A549 (cell line): Measurements from ENCODE around the gene PPP3CA. TPM values are rescaled to one million over a fixed set of nuclear protein-coding genes. Genes with fewer than 3 reads are reported as not detected.

Source experiments
- ATAC-seq, 2 experiments: fragments of 200-7000 bp in 1 of 2; fragments of >200 bp in 1 of 2; cut with Nextera tagmentation in 1 of 2; cut with Tn5 transposase in 1 of 2; 3 replicates each; pipeline versions ENCODE4 v1.8.0 to v1.9.1; 2018 to 2020; ENCODE audit warnings: mild to moderate bottlenecking in 1 of 2, moderate library complexity in 1 of 2
- CTCF ChIA-PET: fragments of 300-600 bp; sonication (Branson Sonifier 250); formaldehyde crosslinking; extraction: SDS; loops from one replicate; lab custom pipeline; 2021; ENCODE audit warnings: antibody characterized with exemption, inconsistent platforms; lab: Yijun Ruan, JAX
- POLR2A ChIA-PET: fragments of 350-600 bp; formaldehyde crosslinking; extraction: SDS; loops from one replicate; lab custom pipeline; 2021; ENCODE audit warnings: antibody characterized with exemption, inconsistent platforms; lab: Yijun Ruan, JAX
- DNase-seq, 2 experiments: peaks; one replicate each; pipeline versions ENCODE4 v3.0.0 to v3.0.0-alpha.2; 2011 to 2016; ENCODE audit warnings: low read depth in 1 of 2, low spot score in 1 of 2
- FAIRE-seq: peaks from 2 replicates; lab custom pipeline; 2011; peaks lifted over from hg19 to GRCh38; lab: Jason Lieb, UNC
- H3K27ac ChIP-seq, 2 experiments: fragments of >200 bp; sonication (Bioruptor Twin); formaldehyde crosslinking; 3 replicates each; pipeline ENCODE4 v1.5.1; 2016 to 2017
- H3K4me1 ChIP-seq: fragments of >200 bp; sonication (Bioruptor Twin); formaldehyde crosslinking; 3 replicates; pipeline ENCODE4 v1.6.1; 2016
- H3K4me2 ChIP-seq: fragments of >200 bp; sonication (Bioruptor Twin); formaldehyde crosslinking; 3 replicates; pipeline ENCODE4 v1.6.1; 2016
- H3K4me3 ChIP-seq: fragments of >200 bp; sonication (Bioruptor Twin); formaldehyde crosslinking; 3 replicates; pipeline ENCODE4 v1.5.1; 2016
- H3K9me3 ChIP-seq: fragments of >200 bp; sonication (Bioruptor Twin); formaldehyde crosslinking; 3 replicates; pipeline ENCODE4 v1.6.1; 2016
- BCL3 ChIP-seq: fragments of >200 bp; sonication (Bioruptor Twin); formaldehyde crosslinking; IDR thresholded peaks from 3 replicates; pipeline ENCODE4 v1.6.1; 2016
- CBX2 ChIP-seq: fragments of 200-600 bp; sonication (generic); IDR thresholded peaks from 2 replicates; pipeline ENCODE4 v1.6.1; 2016; ENCODE audit warnings: low read depth, mild to moderate bottlenecking, borderline replicate concordance
- CEBPB ChIP-seq, 2 experiments: fragments of >200 bp in 1 of 2; sonication (Bioruptor Twin) in 1 of 2; formaldehyde crosslinking in 1 of 2; IDR thresholded peaks; 2 replicates each; pipeline ENCODE4 v1.6.1; 2012 to 2016
- CHD2 ChIP-seq: fragments of 150-350 bp; IDR thresholded peaks from 2 replicates; pipeline ENCODE4 v1.6.1; 2014; ENCODE audit warnings: low read length; ENCODE audit not compliant: partially characterized antibody
- FOSL2 ChIP-seq, 2 experiments: fragments of 450-650 bp in 1 of 2; fragments of >200 bp in 1 of 2; sonication (Bioruptor Twin) in 1 of 2; formaldehyde crosslinking; IDR thresholded peaks; 2 replicates each; pipeline versions ENCODE4 v1.5.0 to v1.6.1; 2016 to 2020; ENCODE audit warnings: mild to moderate bottlenecking in 1 of 2, moderate library complexity in 1 of 2
- FOXS1 ChIP-seq: fragments of 250-450 bp; sonication (Bioruptor Pico); IDR thresholded peaks from 2 replicates; pipeline ENCODE4 v1.5.0; 2020; ENCODE audit warnings: mild to moderate bottlenecking, moderate library complexity
- HDAC2 ChIP-seq: fragments of 200-600 bp; sonication (generic); IDR thresholded peaks from 2 replicates; pipeline ENCODE4 v1.6.1; 2016
- HEYL ChIP-seq: fragments of 250-450 bp; sonication (Bioruptor Pico); IDR thresholded peaks from 2 replicates; pipeline ENCODE4 v1.8.0; 2021; ENCODE audit warnings: mild to moderate bottlenecking, moderate library complexity
- HMGXB4 ChIP-seq: fragments of 250-450 bp; sonication (Bioruptor Pico); IDR thresholded peaks from 2 replicates; pipeline ENCODE4 v1.5.0; 2021; ENCODE audit warnings: mild to moderate bottlenecking, moderate library complexity, borderline replicate concordance
- HOXA7 ChIP-seq: fragments of 250-450 bp; sonication (Bioruptor Pico); IDR thresholded peaks from 2 replicates; pipeline ENCODE4 v1.5.0; 2020; ENCODE audit warnings: mild to moderate bottlenecking, moderate library complexity
- HOXB5 ChIP-seq: fragments of 250-450 bp; sonication (Bioruptor Pico); IDR thresholded peaks from 2 replicates; pipeline ENCODE4 v1.5.0; 2020; ENCODE audit warnings: mild to moderate bottlenecking, moderate library complexity
- MAFK ChIP-seq: fragments of 450-650 bp; IDR thresholded peaks from 2 replicates; pipeline ENCODE4 v1.6.1; 2014; ENCODE audit not compliant: partially characterized antibody
- NFE2L2 ChIP-seq: fragments of 150-350 bp; conservative IDR thresholded peaks from 2 replicates; pipeline ENCODE4 v1.6.1; 2014; ENCODE audit warnings: low read length
- PHF8 ChIP-seq: fragments of 200-600 bp; sonication (generic); IDR thresholded peaks from 2 replicates; pipeline ENCODE4 v1.6.1; 2016; ENCODE audit warnings: low read depth, mild to moderate bottlenecking, antibody characterized with exemption, moderate library complexity, borderline replicate concordance
- RCOR1 ChIP-seq: fragments of 150-350 bp; IDR thresholded peaks from 2 replicates; pipeline ENCODE4 v1.6.1; 2014; ENCODE audit warnings: antibody characterized with exemption, low read length, low read depth
- REST ChIP-seq: fragments of 200-600 bp; sonication (generic); IDR thresholded peaks from 2 replicates; pipeline ENCODE4 v1.6.1; 2016; ENCODE audit warnings: antibody characterized with exemption, mild to moderate bottlenecking, moderate library complexity
- TFCP2L1 ChIP-seq: fragments of 250-450 bp; sonication (Bioruptor Pico); IDR thresholded peaks from 2 replicates; pipeline ENCODE4 v1.5.0; 2021; ENCODE audit warnings: mild to moderate bottlenecking
- WGBS: methylation state at CpG from one replicate; pipeline ENCODE4 v1.1.6; 2017; ENCODE audit errors: missing lambda C conversion rate; 5-methylcytosine and 5-hydroxymethylcytosine counted together
- polyA plus RNA-seq, 4 experiments: library from polyadenylated mRNA; depleted of rRNA in 3 of 4; stranded (reverse); fragments of >200 nt; fragmentation: RNase III in 1 of 4; extraction: RNeasy Plus Mini Kit Qiagen cat#74134 plus additional on column Dnase treatment in 1 of 4; gene quantifications; 2 replicates in 3 of 4; 3 replicates in 1 of 4; pipeline ENCODE4 v1.2.3, GENCODE V29; 2011 to 2017

Gene PPP3CA
- polyA plus RNA-seq, 2 of the 4 experiments (the other 2 are of a cell fraction): 21.4 to 42.4 TPM

- no peak for DNase-seq
- no peak overlapping the region for H3K27ac ChIP-seq
- no peak overlapping the region for H3K4me3 ChIP-seq
- H3K4me2 ChIP-seq: no peak overlapping the region
- H3K4me1 ChIP-seq: peaks cover 55% of the 10 kb centered on the region
- ChIA-PET CTCF (interaction anchor here (0.6 to 1.2 kb wide), 2 partner anchors 208 to 391 kb away, joined by 3 to 4 read pairs; no protein-coding TSS in a partner anchor), POLR2A (no interaction called here)
- 87% methylated on average over 2 of the region's 2 CpGs for WGBS
- no peak for FAIRE-seq
- ATAC-seq: no peak
- no peaks in the 10 kb centered on the region for H3K9me3 ChIP-seq
- TF ChIP-seq CBX2: no peak
- no peak for TF ChIP-seq HOXB5 (CRISPR knock-in tag)
- no peak for TF ChIP-seq BCL3
- TF ChIP-seq REST: no peak
- TF ChIP-seq CEBPB (IDR thresholded peaks at IDR 0.05): no peak
- TF ChIP-seq HMGXB4 (CRISPR knock-in tag): no peak
- TF ChIP-seq NFE2L2: no peak
Measured at GRCh38 chr4:101339332-101339731, 8.0 kb downstream of the PPP3CA start.

GRCh38 chr4:101337688-101338087 lies 9.6 kb downstream of the PPP3CA start:
- H3K9me3 ChIP-seq: no peaks in the 10 kb centered on the region
- WGBS: 65% methylated on average over 4 of the region's 4 CpGs
- TF ChIP-seq CHD2 (no peak), HOXA7 (CRISPR knock-in tag) (no peak), FOSL2 (IDR thresholded peaks at IDR 0.05) (no peak), FOSL2 (CRISPR knock-in tag; IDR thresholded peaks at IDR 0.05) (0 out of 2 replicates have a peak, but pooled peaks have one; percentile 17), FOXS1 (CRISPR knock-in tag) (no peak), TFCP2L1 (CRISPR knock-in tag) (no peak), CBX2 (no peak), MAFK (no peak)
- TF ChIP-seq, all 56 proteins: peak for 1
- DNase-seq (no peak), ATAC-seq (peak; percentile 80 to 83), FAIRE-seq (no peak)
- ChIA-PET CTCF (no interaction called here), POLR2A (interaction anchor here (1.0 to 1.7 kb wide), 2 partner anchors 10 to 11 kb away, joined by 3 to 7 read pairs; partner anchors contain the start of gene PPP3CA)
- Histone ChIP-seq H3K4me2 (0 out of 3 replicates have a peak overlapping the region, but pooled peaks have one; percentile 1), H3K27ac (no peak overlapping the region), H3K4me1 (peaks cover 38% of the 10 kb centered on the region), H3K4me3 (no peak overlapping the region)

GRCh38 chr4:101334963-101335572 lies 12.3 kb downstream of the PPP3CA start:
- WGBS: 93% methylated on average over 6 of the region's 6 CpGs
- Histone ChIP-seq H3K9me3 (no peaks in the 10 kb centered on the region), H3K4me3 (no peak overlapping the region), H3K4me2 (no peak overlapping the region), H3K4me1 (peaks cover 24% of the 10 kb centered on the region), H3K27ac (no peak overlapping the region)
- ATAC-seq (no peak), DNase-seq (no peak), FAIRE-seq (no peak)
- CTCF ChIA-PET: no interaction called here
- no peak for TF ChIP-seq HEYL (CRISPR knock-in tag)
- TF ChIP-seq NFE2L2: no peak
- TF ChIP-seq HOXB5 (CRISPR knock-in tag): no peak
- TF ChIP-seq HDAC2: no peak
- TF ChIP-seq RCOR1: no peak
- TF ChIP-seq PHF8: no peak
- POLR2A ChIA-PET: no interaction called here
